SK-N-MC (cell line): ENCODE measurements around the gene SNN.

Source experiments
- EZH2 ChIP-seq: fragments of 200-600 bp; sonication (generic); IDR thresholded peaks from one replicate; pipeline ENCODE4 v1.6.1; 2017; ENCODE audit warnings: antibody characterized with exemption
- FOXP2 ChIP-seq: optimal IDR thresholded peaks from 2 replicates; pipeline ENCODE3; 2011; ENCODE audit warnings: mild to moderate bottlenecking, moderate library complexity; ENCODE audit not compliant: insufficient read depth; ENCODE audit errors: extremely low read length, control extremely low read depth
- POLR2AphosphoS5 ChIP-seq: IDR thresholded peaks from 2 replicates; pipeline ENCODE4 v1.6.1; 2012; ENCODE audit warnings: mild to moderate bottlenecking, low read depth, low read length, borderline replicate concordance

DNA sequence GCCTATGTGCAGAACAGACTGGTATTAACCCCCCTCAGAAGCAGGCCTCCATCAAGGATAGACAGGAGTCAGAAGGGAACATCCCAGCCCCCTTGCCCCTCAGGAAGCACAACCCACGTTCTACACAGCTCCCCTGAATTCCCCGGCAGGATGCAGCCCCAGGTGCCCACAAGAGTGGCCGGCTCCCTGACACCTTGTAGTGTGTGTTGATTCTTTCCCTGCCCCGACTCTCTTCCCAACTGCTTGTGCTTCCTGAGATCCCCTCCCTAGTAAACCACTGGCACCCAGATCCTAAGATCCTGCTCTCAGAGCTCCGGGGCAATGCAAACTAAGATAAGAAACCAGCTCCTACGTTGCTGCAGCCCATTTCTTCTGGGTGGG, 46.7 kb upstream of the SNN start:
- no peak for TF ChIP-seq EZH2
- no peak for TF ChIP-seq FOXP2
- TF ChIP-seq POLR2AphosphoS5, result no peak
